IPS-NIHi7 (cell line): Measurements from ENCODE around the gene MEI4.

Experiments
- DNase-seq: peaks from one replicate; pipeline ENCODE4 v3.0.0; 2012; ENCODE audit warnings: mixed read lengths; ENCODE audit errors: extremely low spot score

The MEI4 gene

DNA sequence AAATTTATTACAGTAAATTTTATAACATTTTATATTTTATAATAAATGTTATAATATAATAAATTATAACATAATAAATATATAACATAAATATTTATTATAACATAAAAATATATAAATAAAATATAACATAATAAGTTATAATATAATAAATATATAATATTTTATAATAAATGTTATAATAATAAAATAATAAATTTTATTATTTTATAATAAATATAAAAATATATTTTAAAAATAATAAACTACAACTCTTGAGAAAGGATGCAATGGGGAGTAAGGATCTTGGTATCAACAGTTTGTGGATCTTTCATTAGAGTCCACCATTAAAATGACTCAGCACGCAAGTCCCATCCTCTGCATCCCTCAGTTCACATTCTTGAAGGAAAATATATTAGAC, 312.6 kb downstream of the MEI4 start:
- no peak for DNase-seq

DNA sequence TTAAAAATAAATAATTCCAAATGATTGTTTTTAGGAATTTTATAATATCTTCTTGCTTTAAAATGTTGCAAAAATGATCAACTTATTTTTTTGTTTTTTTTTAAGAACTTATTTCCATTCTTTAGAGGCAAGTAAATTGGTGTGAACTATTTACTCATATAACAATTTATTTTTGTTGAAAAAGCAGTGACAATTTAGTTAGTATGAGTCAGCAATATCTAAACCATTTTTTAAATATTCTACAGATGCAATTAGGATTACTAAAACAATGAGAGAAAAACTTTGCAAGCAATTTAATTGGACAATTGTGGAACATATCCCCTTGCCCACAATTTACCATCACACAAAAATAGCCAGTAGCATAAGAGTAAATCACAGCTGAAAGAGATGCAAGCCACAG, 319.5 kb downstream of the MEI4 start:
- no peak for DNase-seq
